MM.1S (cell line): ENCODE results near the gene TCF15.

Experiments used
- DNase-seq: peaks from one replicate; pipeline ENCODE4 v3.0.0-alpha.2; 2015
- H2AFZ ChIP-seq: fragments of 300-600 bp; sonication (generic); 2 replicates; pipeline ENCODE4 v1.6.0; 2016; ENCODE audit warnings: antibody characterized with exemption, low read length
- H3F3A ChIP-seq: fragments of 300-600 bp; sonication (generic); 2 replicates; pipeline ENCODE4 v1.6.1; 2016; ENCODE audit warnings: mild to moderate bottlenecking, antibody characterized with exemption, low read length, moderate library complexity, mixed read lengths; ENCODE audit not compliant: insufficient read depth
- H3K27ac ChIP-seq: fragments of 300-600 bp; sonication (generic); 2 replicates; pipeline ENCODE4 v1.5.1; 2016; ENCODE audit warnings: mild to moderate bottlenecking, low read length
- H3K27me3 ChIP-seq: fragments of 300-600 bp; sonication (generic); replicated peaks from 2 replicates; pipeline ENCODE4 v1.6.0; 2016; ENCODE audit warnings: low read length; ENCODE audit not compliant: insufficient read depth
- H3K36me3 ChIP-seq: fragments of 300-600 bp; sonication (generic); replicated peaks from 2 replicates; pipeline ENCODE4 v1.6.1; 2016; ENCODE audit warnings: mild to moderate bottlenecking, low read length, mixed read lengths; ENCODE audit not compliant: insufficient read depth
- H3K4me1 ChIP-seq: fragments of 300-600 bp; sonication (generic); 2 replicates; pipeline ENCODE4 v1.6.1; 2016; ENCODE audit warnings: low read length, mixed read lengths
- H3K4me2 ChIP-seq: fragments of 300-600 bp; sonication (generic); 2 replicates; pipeline ENCODE4 v1.6.0; 2016; ENCODE audit warnings: low read depth, low read length
- H3K4me3 ChIP-seq: fragments of 300-600 bp; sonication (generic); 2 replicates; pipeline ENCODE4 v1.5.1; 2016; ENCODE audit warnings: low read length, mixed read lengths
- H3K79me2 ChIP-seq: fragments of 300-600 bp; sonication (generic); 2 replicates; pipeline ENCODE4 v1.6.1; 2016; ENCODE audit warnings: mixed run types, low read length, mixed read lengths
- H3K9ac ChIP-seq: fragments of 300-600 bp; sonication (generic); 2 replicates; pipeline ENCODE4 v1.6.1; 2016; ENCODE audit warnings: low read length, mixed read lengths
- H3K9me2 ChIP-seq: fragments of 300-600 bp; sonication (generic); replicated peaks from 2 replicates; pipeline ENCODE4 v1.6.1; 2016; ENCODE audit warnings: mild to moderate bottlenecking, low read length, mixed read lengths; ENCODE audit not compliant: insufficient read depth
- H3K9me3 ChIP-seq: fragments of 300-600 bp; sonication (generic); replicated peaks from 2 replicates; pipeline ENCODE4 v1.6.1; 2016; ENCODE audit warnings: mild to moderate bottlenecking, low read length, mixed read lengths; ENCODE audit not compliant: insufficient read depth
- H4K20me1 ChIP-seq: fragments of 300-600 bp; sonication (generic); 2 replicates; pipeline ENCODE4 v1.6.1; 2016; ENCODE audit warnings: mild to moderate bottlenecking, low read length, moderate library complexity, mixed read lengths; ENCODE audit not compliant: insufficient read depth
- CTCF ChIP-seq: fragments of 300-600 bp; sonication (generic); IDR thresholded peaks from 2 replicates; pipeline ENCODE4 v1.5.1; 2016; ENCODE audit warnings: antibody characterized with exemption, low read length, mixed read lengths
- EZH2 ChIP-seq: fragments of 300-600 bp; sonication (generic); optimal IDR thresholded peaks from 2 replicates; pipeline ENCODE3; 2017; ENCODE audit warnings: low read depth, mild to moderate bottlenecking, antibody characterized with exemption, low read length, mixed read lengths
- EZH2phosphoT487 ChIP-seq: fragments of 300-600 bp; sonication (generic); IDR thresholded peaks from 2 replicates; pipeline ENCODE4 v1.6.1; 2018; ENCODE audit warnings: antibody characterized with exemption, low read length

Gene TCF15

GRCh38 chr20:640674-641515, 30.8 kb upstream of the TCF15 start:
- DNase-seq, result no peak
- no peak for TF ChIP-seq EZH2
- no peak for TF ChIP-seq EZH2phosphoT487
- TF ChIP-seq CTCF, result no peak

GRCh38 chr20:638579-638978, 28.5 kb upstream of the TCF15 start:
- TF ChIP-seq EZH2 (no peak), EZH2phosphoT487 (no peak), CTCF (no peak)
- no peaks in the 10 kb centered on the region for H3K36me3 ChIP-seq
- H4K20me1 ChIP-seq, result no peaks in the 10 kb centered on the region
- no peak overlapping the region for H2AFZ ChIP-seq
- H3K9me2 ChIP-seq, result no peaks in the 10 kb centered on the region
- no peak overlapping the region for H3K4me3 ChIP-seq
- H3K79me2 ChIP-seq, result no peaks in the 10 kb centered on the region
- no peaks in the 10 kb centered on the region for H3K4me1 ChIP-seq
- H3K9ac ChIP-seq, result no peak overlapping the region
- no peak for DNase-seq
- no peak overlapping the region for H3K27ac ChIP-seq
- H3F3A ChIP-seq, result no peaks in the 10 kb centered on the region
- no peak overlapping the region for H3K4me2 ChIP-seq
- no peaks in the 10 kb centered on the region for H3K9me3 ChIP-seq
- H3K27me3 ChIP-seq, result 0 out of 2 replicates have a peak, but pooled peaks cover 5% of the 10 kb centered on the region

More at GRCh38 chr20:640674-641515, 30.8 kb upstream of the TCF15 start:
- Histone ChIP-seq H3K36me3 (no peaks in the 10 kb centered on the region), H3K4me2 (no peak overlapping the region), H3K79me2 (no peaks in the 10 kb centered on the region), H2AFZ (no peak overlapping the region), H3K4me3 (no peak overlapping the region), H3K9ac (no peak overlapping the region), H3F3A (no peaks in the 10 kb centered on the region), H3K27ac (no peak overlapping the region), H3K9me3 (no peaks in the 10 kb centered on the region), H3K27me3 (0 out of 2 replicates have a peak, but pooled peaks cover 5% of the 10 kb centered on the region), H4K20me1 (0 out of 2 replicates have a peak, but pooled peaks cover 3% of the 10 kb centered on the region), H3K9me2 (no peaks in the 10 kb centered on the region), H3K4me1 (no peaks in the 10 kb centered on the region)

- H4K20me1 ChIP-seq, result no peaks in the 10 kb centered on the region
- no peak overlapping the region for H3K4me2 ChIP-seq
- H3K4me1 ChIP-seq, result no peaks in the 10 kb centered on the region
- H3K9ac ChIP-seq, result no peak overlapping the region
- DNase-seq, result no peak
- H3K27me3 ChIP-seq, result 0 out of 2 replicates have a peak, but pooled peaks cover 5% of the 10 kb centered on the region
- H3K9me3 ChIP-seq, result no peaks in the 10 kb centered on the region
- H3K79me2 ChIP-seq, result no peaks in the 10 kb centered on the region
- no peak overlapping the region for H3K27ac ChIP-seq
- no peak overlapping the region for H3K4me3 ChIP-seq
- H2AFZ ChIP-seq, result no peak overlapping the region
- H3K9me2 ChIP-seq, result no peaks in the 10 kb centered on the region
- no peaks in the 10 kb centered on the region for H3K36me3 ChIP-seq
- no peaks in the 10 kb centered on the region for H3F3A ChIP-seq
- TF ChIP-seq CTCF, result no peak
- TF ChIP-seq EZH2phosphoT487, result no peak
- no peak for TF ChIP-seq EZH2
Measured at GRCh38 chr20:637559-637958, 27.4 kb upstream of the TCF15 start.
